ENCODE data around the gene ENTPD3. TPM values are rescaled to one million over a fixed set of nuclear protein-coding genes. Genes with fewer than 3 reads are reported as not detected.

The ENTPD3 gene
- 0.39 to 0.50 TPM (median 0.44 TPM) in 3 replicates for total RNA-seq (2021)
- Bru-seq, nascent RNA: percentile 20 among the genes with signal in this experiment
- long read RNA-seq, experiment 1, transcript ENTPD3-201 (11 exons, 2,819 nt): major isoform, 5 of 6 reads
- long read RNA-seq, experiment 1, partial matches to known transcripts: 0 of 6 reads
- long read RNA-seq, experiment 1, other reads (novel, unspliced or antisense): 1 of 6 reads
- long read RNA-seq, experiment 2: 0 reads
- long read RNA-seq, experiment 3, partial matches to known transcripts: 3 of 3 reads
- long read RNA-seq, experiment 3, other reads (novel, unspliced or antisense): 0 of 3 reads

- peaks cover 44% of the 10 kb centered on the region for H3K27me3 Mint-ChIP-seq (ENCODE audit: low read depth)
Measured at GRCh38 chr3:40387001-40387894, at the start of gene ENTPD3. TSS of gene ENTPD3 (plus strand) at chr3:40387184. CDS start at chr3:40388058, 874 bp downstream.

More at GRCh38 chr3:40387001-40387894, at the start of gene ENTPD3:
- ChIA-PET POLR2A (interaction anchor here (0.6 to 1.0 kb wide), 5 partner anchors 69 to 137 kb away, joined by 3 to 5 read pairs (median 3); partner anchors contain the start of gene RPL14), CTCF (interaction anchor here (0.6 to 2.1 kb wide), 8 partner anchors 42 to 850 kb away, joined by 3 to 11 read pairs (median 3); partner anchors contain the start of gene RPL14)
- peak within 1 kb of the TSS; percentile 87 for H3K4me3 Mint-ChIP-seq
- DNase-seq (ENCODE audit: low spot score) (peak; percentile 69), ATAC-seq (peak; percentile 97)
- peaks cover 16% of the 10 kb centered on the region for H3K4me1 Mint-ChIP-seq
- H3K27ac Mint-ChIP-seq: no peak within 1 kb of the TSS
- H3K9me3 Mint-ChIP-seq: no peaks in the 10 kb centered on the region
- H3K36me3 Mint-ChIP-seq: no peaks in the 10 kb centered on the region
- TF ChIP-seq STAT6 (CRISPR knock-in tag; conservative IDR thresholded peaks at IDR 0.05; ENCODE audit: low read depth) (no peak), GTF2I (CRISPR knock-in tag; conservative IDR thresholded peaks at IDR 0.05) (no peak), NFATC4 (CRISPR knock-in tag; IDR thresholded peaks at IDR 0.05) (no peak), ZNF396 (CRISPR knock-in tag; IDR thresholded peaks at IDR 0.05; ENCODE audit: borderline replicate concordance) (no peak), ZNF425 (CRISPR knock-in tag; conservative IDR thresholded peaks at IDR 0.05) (no peak), NR1H2 (CRISPR knock-in tag; IDR thresholded peaks at IDR 0.05) (no peak), FOXP1 (CRISPR knock-in tag; IDR thresholded peaks at IDR 0.05; ENCODE audit: borderline replicate concordance) (no peak), USF1 (CRISPR knock-in tag; IDR thresholded peaks at IDR 0.05) (no peak), JAZF1 (CRISPR knock-in tag; IDR thresholded peaks at IDR 0.05) (no peak), ATF2 (CRISPR knock-in tag; IDR thresholded peaks at IDR 0.05; ENCODE audit: borderline replicate concordance, low read depth) (no peak), HMGA2 (CRISPR knock-in tag; IDR thresholded peaks at IDR 0.05) (no peak), NFYB (CRISPR knock-in tag; conservative IDR thresholded peaks at IDR 0.05; ENCODE audit: low read depth) (no peak)

Measured in WTC11 (cell line).